GM23248 (cell line): ENCODE results near the gene STAMBPL1. TPM values are rescaled to one million over a fixed set of nuclear protein-coding genes. Genes with fewer than 3 reads are reported as not detected.
A peak's percentile ranks its signal among the peaks of the same experiment; 100 is the strongest.

Experiments
- DNase-seq: peaks from one replicate; pipeline ENCODE4 v3.0.0-alpha.2; 2015
- H2AFZ ChIP-seq: fragments of 200-600 bp; sonication (generic); 2 replicates; pipeline ENCODE4 v1.6.1; 2016; ENCODE audit warnings: antibody characterized with exemption
- H3F3A ChIP-seq: fragments of 200-600 bp; sonication (generic); 2 replicates; pipeline ENCODE4 v1.6.1; 2016; ENCODE audit warnings: mild to moderate bottlenecking, antibody characterized with exemption, mixed run types; ENCODE audit not compliant: insufficient read depth
- H3K27ac ChIP-seq: fragments of 200-600 bp; sonication (generic); 2 replicates; pipeline ENCODE4 v1.5.1; 2016; ENCODE audit warnings: mild to moderate bottlenecking
- H3K27me3 ChIP-seq: fragments of 200-600 bp; sonication (generic); replicated peaks from 2 replicates; pipeline ENCODE4 v1.6.1; 2016; ENCODE audit warnings: mild to moderate bottlenecking; ENCODE audit not compliant: insufficient read depth
- H3K36me3 ChIP-seq: fragments of 200-600 bp; sonication (generic); 2 replicates; pipeline ENCODE4 v1.6.1; 2016; ENCODE audit warnings: low read depth, mild to moderate bottlenecking
- H3K4me1 ChIP-seq: fragments of 200-600 bp; sonication (generic); 2 replicates; pipeline ENCODE4 v1.6.1; 2016; ENCODE audit warnings: mild to moderate bottlenecking; ENCODE audit not compliant: insufficient read depth
- H3K4me2 ChIP-seq: fragments of 200-600 bp; sonication (generic); one replicate; pipeline ENCODE4 v1.6.1; 2016; ENCODE audit warnings: mild to moderate bottlenecking; ENCODE audit not compliant: unreplicated experiment
- H3K4me3 ChIP-seq: fragments of 200-600 bp; sonication (generic); 2 replicates; pipeline ENCODE4 v1.5.1; 2016; ENCODE audit warnings: mild to moderate bottlenecking
- H3K79me2 ChIP-seq: fragments of 200-600 bp; sonication (generic); 2 replicates; pipeline ENCODE4 v1.6.1; 2016; ENCODE audit warnings: mild to moderate bottlenecking; ENCODE audit not compliant: insufficient read depth
- H3K9ac ChIP-seq: fragments of 200-600 bp; sonication (generic); 2 replicates; pipeline ENCODE4 v1.6.1; 2016; ENCODE audit warnings: mild to moderate bottlenecking
- H3K9me2 ChIP-seq: fragments of 200-600 bp; sonication (generic); 2 replicates; pipeline ENCODE4 v1.6.1; 2016; ENCODE audit warnings: mixed run types, mild to moderate bottlenecking, moderate library complexity; ENCODE audit not compliant: insufficient read depth
- H3K9me3 ChIP-seq: fragments of 200-600 bp; sonication (generic); one replicate; pipeline ENCODE4 v1.6.1; 2017; ENCODE audit warnings: low read depth
- H4K20me1 ChIP-seq: fragments of 200-600 bp; sonication (generic); 2 replicates; pipeline ENCODE4 v1.6.0; 2016; ENCODE audit not compliant: insufficient read depth
- EZH2 ChIP-seq: fragments of 200-600 bp; sonication (generic); IDR thresholded peaks from 2 replicates; pipeline ENCODE4 v1.6.1; 2018; ENCODE audit warnings: antibody characterized with exemption, mild to moderate bottlenecking; ENCODE audit not compliant: insufficient read depth, poor library complexity, severe bottlenecking
- EZH2phosphoT487 ChIP-seq: fragments of 200-600 bp; sonication (generic); IDR thresholded peaks from 2 replicates; pipeline ENCODE4 v1.6.1; 2018; ENCODE audit warnings: antibody characterized with exemption, moderate library complexity, mild to moderate bottlenecking, low read depth; ENCODE audit not compliant: insufficient read depth
- WGBS, 2 experiments: methylation state at CpG; one replicate each; pipeline ENCODE4 v1.1.6; 2015 to 2017; ENCODE audit warnings: low lambda C conversion rate in 2 of 2, low coverage in 1 of 2; ENCODE audit errors: missing lambda C conversion rate in 2 of 2; 5-methylcytosine and 5-hydroxymethylcytosine counted together
- in situ Hi-C: fragments of 300-500 bp; cut with MboI; formaldehyde crosslinking; loops from 2 replicates; pipeline ENCODE4 v1.15.0; 2020
- polyA plus RNA-seq: library from polyadenylated mRNA; unstranded; fragments of >200 nt; fragmentation: Nextera tagmentation; extraction: Ambion mirVana; gene quantifications from 2 replicates; pipeline ENCODE4 v1.2.1, GENCODE V29; 2016
- total RNA-seq: library from RNA; depleted of rRNA; stranded (reverse); fragments of >200 nt; shearing (Covaris generic); gene quantifications from 2 replicates; pipeline ENCODE4 v1.2.3, GENCODE V29; 2014

Gene STAMBPL1
- total and polyA plus RNA-seq, 2 experiments from 2014 or later: 13.3 to 23.9 TPM

GRCh38 chr10:88873757-88874156, 6.3 kb upstream of the STAMBPL1 start:
- Histone ChIP-seq H4K20me1 (no peaks in the 10 kb centered on the region), H3K27ac (no peak overlapping the region), H3K79me2 (no peaks in the 10 kb centered on the region), H3F3A (peaks cover 5% of the 10 kb centered on the region; the same call in 1 of the 2 replicates), H2AFZ (no peak overlapping the region), H3K4me1 (peaks cover 12% of the 10 kb centered on the region), H3K9me3 (no peaks in the 10 kb centered on the region), H3K9me2 (no peaks in the 10 kb centered on the region), H3K27me3 (no peaks in the 10 kb centered on the region), H3K4me3 (no peak overlapping the region), H3K4me2 (peak overlapping the region; percentile 8), H3K9ac (no peak overlapping the region), H3K36me3 (no peaks in the 10 kb centered on the region)
- no peak for TF ChIP-seq EZH2phosphoT487
- no peak for TF ChIP-seq EZH2
- no peak for DNase-seq
- in situ Hi-C loops: no loop called here
- WGBS, 2 experiments: 4% methylated on average over 2 of the region's 2 CpGs

- peaks cover 14% of the 10 kb centered on the region for H3K4me1 ChIP-seq
- H3K9me3 ChIP-seq: no peaks in the 10 kb centered on the region
- no peak overlapping the region for H3K4me3 ChIP-seq
- H3K27me3 ChIP-seq: no peaks in the 10 kb centered on the region
- WGBS, 2 experiments: 8 to 9% methylated on average over 2 of the region's 2 CpGs
- H3K36me3 ChIP-seq: no peaks in the 10 kb centered on the region
- in situ Hi-C loops: no loop called here
- H3K27ac ChIP-seq: no peak overlapping the region
- H3K4me2 ChIP-seq: peak overlapping the region; percentile 8
- no peaks in the 10 kb centered on the region for H4K20me1 ChIP-seq
- no peak for TF ChIP-seq EZH2phosphoT487
- H3K9ac ChIP-seq: no peak overlapping the region
- DNase-seq: peak; percentile 75
- H3F3A ChIP-seq: peaks cover 10% of the 10 kb centered on the region
- H3K9me2 ChIP-seq: no peaks in the 10 kb centered on the region
- no peak overlapping the region for H2AFZ ChIP-seq
- no peaks in the 10 kb centered on the region for H3K79me2 ChIP-seq
Observed at GRCh38 chr10:88874281-88874680, 5.8 kb upstream of the STAMBPL1 start.

- peaks cover 16% of the 10 kb centered on the region for H3F3A ChIP-seq
- H3K4me3 ChIP-seq: no peak overlapping the region
- no peak overlapping the region for H3K9ac ChIP-seq
- TF ChIP-seq EZH2phosphoT487: no peak
- no peak for TF ChIP-seq EZH2
- H4K20me1 ChIP-seq: no peaks in the 10 kb centered on the region
- no peaks in the 10 kb centered on the region for H3K9me2 ChIP-seq
- peaks cover 20% of the 10 kb centered on the region for H3K4me1 ChIP-seq
- DNase-seq: no peak
- H3K79me2 ChIP-seq: no peaks in the 10 kb centered on the region
- no peak overlapping the region for H3K27ac ChIP-seq
- no peaks in the 10 kb centered on the region for H3K27me3 ChIP-seq
- no peak overlapping the region for H2AFZ ChIP-seq
- H3K4me2 ChIP-seq: no peak overlapping the region
- H3K9me3 ChIP-seq: no peaks in the 10 kb centered on the region
- H3K36me3 ChIP-seq: no peaks in the 10 kb centered on the region
- in situ Hi-C loops: no loop called here
Observed at GRCh38 chr10:88875081-88875480, 5.0 kb upstream of the STAMBPL1 start.

- Histone ChIP-seq H2AFZ (no peak overlapping the region), H3K4me3 (no peak overlapping the region), H3K79me2 (peaks cover 10% of the 10 kb centered on the region), H3K4me1 (peaks cover 30% of the 10 kb centered on the region), H3K4me2 (no peak overlapping the region), H3F3A (peaks cover 32% of the 10 kb centered on the region), H3K27ac (no peak overlapping the region), H4K20me1 (no peaks in the 10 kb centered on the region), H3K27me3 (no peaks in the 10 kb centered on the region), H3K36me3 (no peaks in the 10 kb centered on the region), H3K9me3 (no peaks in the 10 kb centered on the region), H3K9ac (no peak overlapping the region), H3K9me2 (no peaks in the 10 kb centered on the region)
- 98 to 99% methylated on average over 6 of the region's 6 CpGs for WGBS, 2 experiments
- in situ Hi-C loops: no loop called here
- TF ChIP-seq EZH2phosphoT487: no peak
- TF ChIP-seq EZH2: no peak
- no peak for DNase-seq
Observed at GRCh38 chr10:88877298-88877697, 2.7 kb upstream of the STAMBPL1 start.

- H3K79me2 ChIP-seq: peaks cover 37% of the 10 kb centered on the region
- H3K9me3 ChIP-seq: no peaks in the 10 kb centered on the region
- H3K9ac ChIP-seq: peak overlapping the region; percentile 83
- peaks cover 35% of the 10 kb centered on the region for H3F3A ChIP-seq
- H3K9me2 ChIP-seq: no peaks in the 10 kb centered on the region
- no peaks in the 10 kb centered on the region for H3K36me3 ChIP-seq
- WGBS, 2 experiments: 1% methylated on average over 63 to 65 of the region's 84 CpGs
- H2AFZ ChIP-seq: peak overlapping the region; percentile 88
- in situ Hi-C loops: no loop called here
- no peaks in the 10 kb centered on the region for H3K27me3 ChIP-seq
- peak overlapping the region; percentile 80 for H3K4me2 ChIP-seq
- DNase-seq: peak; percentile 93
- H4K20me1 ChIP-seq: no peaks in the 10 kb centered on the region
- peak overlapping the region; percentile 91 for H3K4me3 ChIP-seq
- peak overlapping the region; percentile 70 for H3K27ac ChIP-seq
- peaks cover 36% of the 10 kb centered on the region for H3K4me1 ChIP-seq
- TF ChIP-seq EZH2phosphoT487 (no peak), EZH2 (no peak)
Observed at GRCh38 chr10:88880282-88881076, 434 bp downstream of the STAMBPL1 start.
